ENCODE data around the gene MLPH. TPM values are rescaled to one million over a fixed set of nuclear protein-coding genes. Genes with fewer than 3 reads are reported as not detected.

The MLPH gene
- polyA plus RNA-seq, 6 donors from 2014 or later, result not detected

GRCh38 chr2:237556773-237557632 lies 70.0 kb downstream of the MLPH start:
- H3K27ac Mint-ChIP-seq, result no peak overlapping the region
- no peak overlapping the region for H3K4me3 Mint-ChIP-seq
- ATAC-seq (ENCODE audit: low read depth in 2 of 2) (no peak), DNase-seq (no peak)
- H3K27me3 Mint-ChIP-seq, result peaks cover 28 to 46% (median 41%) of the 10 kb centered on the region in 3 donors
- peaks cover 4 to 15% of the 10 kb centered on the region in 2 donors for H3K36me3 Mint-ChIP-seq
- H3K4me1 Mint-ChIP-seq, result no peaks in the 10 kb centered on the region
- peaks cover 3 to 38% (median 18%) of the 10 kb centered on the region in 7 donors for H3K9me3 Mint-ChIP-seq

- Mint-ChIP-seq H3K36me3 (peaks cover 4 to 15% of the 10 kb centered on the region in 2 donors), H3K27ac (no peak overlapping the region), H3K9me3 (peaks cover 3 to 38% (median 17%) of the 10 kb centered on the region in 7 donors), H3K4me3 (no peak overlapping the region), H3K27me3 (peaks cover 32 to 46% (median 41%) of the 10 kb centered on the region in 3 donors), H3K4me1 (no peaks in the 10 kb centered on the region)
- ATAC-seq (ENCODE audit: low read depth in 2 of 2), result no peak
- no peak for DNase-seq
Measured at GRCh38 chr2:237557633-237558015, 70.6 kb downstream of the MLPH start.

- ATAC-seq (ENCODE audit: low read depth in 2 of 2) (no peak), DNase-seq (no peak)
- no peak overlapping the region for H3K4me3 Mint-ChIP-seq
- no peaks in the 10 kb centered on the region for H3K4me1 Mint-ChIP-seq
- peaks cover 2 to 26% (median 13%) of the 10 kb centered on the region in 7 donors for H3K9me3 Mint-ChIP-seq
- H3K27ac Mint-ChIP-seq, result no peak overlapping the region
- H3K36me3 Mint-ChIP-seq, result peaks cover 4 to 15% of the 10 kb centered on the region in 2 donors
- H3K27me3 Mint-ChIP-seq, result peaks cover 22 to 47% (median 43%) of the 10 kb centered on the region in 3 donors
Measured at GRCh38 chr2:237558961-237559641, 72.0 kb downstream of the MLPH start.

DNA sequence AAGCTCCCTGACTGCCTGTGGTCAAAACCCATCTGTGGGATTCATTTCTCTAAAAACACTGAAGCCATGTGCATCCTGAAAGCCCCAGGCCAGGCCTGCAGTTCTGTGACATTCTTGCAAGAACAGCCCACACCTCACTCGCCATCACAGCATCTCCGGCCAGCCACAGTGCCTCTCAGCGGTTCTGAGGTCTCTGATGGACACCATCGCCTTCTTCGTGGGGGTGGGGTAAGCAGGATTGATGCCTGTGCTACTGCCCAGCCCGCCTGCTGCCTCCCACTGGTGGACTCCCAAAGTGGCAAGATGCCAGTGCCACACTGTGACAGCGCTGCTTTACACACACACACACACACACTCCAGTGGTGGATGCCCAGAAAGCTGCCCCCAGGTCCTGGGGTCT lies 74.2 kb downstream of the MLPH start:
- Mint-ChIP-seq H3K4me3 (no peak overlapping the region), H3K36me3 (peaks cover 4 to 15% of the 10 kb centered on the region in 2 donors), H3K9me3 (peaks cover 2 to 8% (median 3%) of the 10 kb centered on the region in 7 donors), H3K4me1 (no peaks in the 10 kb centered on the region), H3K27me3 (peaks cover 19 to 48% (median 46%) of the 10 kb centered on the region in 3 donors), H3K27ac (no peak overlapping the region)
- no peak for ATAC-seq (ENCODE audit: low read depth in 2 of 2)
- no peak for DNase-seq

GRCh38 chr2:237563816-237564215 lies 76.8 kb downstream of the MLPH start:
- peaks cover 0 to 1% of the 10 kb centered on the region in 2 donors for H3K36me3 Mint-ChIP-seq

DNA sequence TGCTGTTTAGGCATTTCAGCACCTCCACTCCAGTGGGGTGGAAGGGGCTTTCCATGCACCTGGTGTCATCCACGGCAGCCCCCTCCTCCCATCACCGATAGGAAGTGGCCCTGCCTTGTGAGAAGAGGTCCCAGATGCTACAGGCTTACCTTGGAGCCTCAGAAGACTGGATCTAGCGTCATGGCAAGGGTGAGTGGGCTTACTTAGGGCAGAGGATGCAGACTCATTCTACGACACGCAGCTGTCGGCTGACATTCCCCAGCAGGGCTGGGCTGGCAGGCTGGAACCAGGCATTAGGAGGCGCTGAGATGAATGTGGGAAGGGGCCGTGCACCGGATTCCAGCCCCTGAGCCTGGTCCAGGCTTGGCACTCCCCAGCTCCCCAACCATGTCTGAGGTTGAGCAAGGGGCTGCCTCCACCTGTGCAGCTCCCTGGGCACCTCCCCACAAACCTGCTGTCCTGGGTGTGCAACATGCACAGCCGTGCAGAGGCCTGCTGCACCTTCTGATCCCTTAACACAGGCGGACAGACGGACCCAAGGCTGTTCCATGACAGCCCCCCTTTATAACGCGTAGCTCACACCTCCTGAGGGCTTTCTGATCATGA lies 77.6 kb downstream of the MLPH start:
- no peak overlapping the region for H3K4me3 Mint-ChIP-seq
- H3K36me3 Mint-ChIP-seq, result peaks cover 0 to 4% of the 10 kb centered on the region in 2 donors
- H3K27me3 Mint-ChIP-seq, result peaks cover 20 to 27% (median 26%) of the 10 kb centered on the region in 3 donors
- peaks cover 0 to 8% (median 3%) of the 10 kb centered on the region in 7 donors for H3K9me3 Mint-ChIP-seq
- H3K4me1 Mint-ChIP-seq, result no peaks in the 10 kb centered on the region
- ATAC-seq (ENCODE audit: low read depth in 2 of 2) (no peak), DNase-seq (no peak)
- H3K27ac Mint-ChIP-seq, result peak overlapping the region in 1 of 6 donors; percentile 29

More at GRCh38 chr2:237563816-237564215, 76.8 kb downstream of the MLPH start:
- H3K4me3 Mint-ChIP-seq, result no peak overlapping the region
- H3K4me1 Mint-ChIP-seq, result no peaks in the 10 kb centered on the region
- H3K27ac Mint-ChIP-seq, result no peak overlapping the region
- ATAC-seq (ENCODE audit: low read depth in 2 of 2), result no peak
- peaks cover 0 to 4% (median under 1%) of the 10 kb centered on the region in 7 donors for H3K9me3 Mint-ChIP-seq
- peaks cover 20 to 29% (median 28%) of the 10 kb centered on the region in 3 donors for H3K27me3 Mint-ChIP-seq
- DNase-seq, result no peak

DNA sequence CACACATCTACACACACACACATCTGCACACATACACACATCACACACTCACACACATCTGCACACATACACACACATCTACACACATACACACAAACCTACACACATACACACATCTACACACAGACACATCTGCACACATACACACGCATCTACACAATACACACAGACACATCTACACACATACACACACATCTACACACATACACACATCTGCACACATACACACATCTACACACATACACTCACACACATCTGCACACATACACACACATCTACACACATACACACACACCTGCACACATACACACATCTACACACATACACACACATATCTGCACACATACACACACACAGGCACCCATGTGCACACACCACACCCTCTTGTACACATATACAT lies 78.9 kb downstream of the MLPH start:
- ATAC-seq (ENCODE audit: low read depth in 2 of 2) (no peak), DNase-seq (no peak)
- H3K36me3 Mint-ChIP-seq, result peaks cover 0 to 4% of the 10 kb centered on the region in 2 donors
- H3K4me3 Mint-ChIP-seq, result no peak overlapping the region
- H3K27ac Mint-ChIP-seq, result no peak overlapping the region
- H3K9me3 Mint-ChIP-seq, result peaks cover 0 to 8% (median 3%) of the 10 kb centered on the region in 7 donors
- H3K4me1 Mint-ChIP-seq, result no peaks in the 10 kb centered on the region
- peaks cover 13 to 24% (median 23%) of the 10 kb centered on the region in 3 donors for H3K27me3 Mint-ChIP-seq

GRCh38 chr2:237566401-237567235 lies 79.6 kb downstream of the MLPH start, which contains the start of gene PRLH:
Gene PRLH (plus strand): TSS chr2:237566574. CDS start chr2:237566574, 0 bp downstream.
- H3K36me3 Mint-ChIP-seq, result peaks cover 0 to 4% of the 10 kb centered on the region in 2 donors
- H3K27me3 Mint-ChIP-seq, result peaks cover 13 to 24% (median 23%) of the 10 kb centered on the region in 3 donors
- ATAC-seq (ENCODE audit: low read depth in 2 of 2) (no peak), DNase-seq (no peak)
- H3K4me1 Mint-ChIP-seq, result peaks cover 0 to 2% (median 1%) of the 10 kb centered on the region in 3 donors
- H3K27ac Mint-ChIP-seq, result no peak within 1 kb of the TSS
- no peak within 1 kb of the TSS for H3K4me3 Mint-ChIP-seq
- H3K9me3 Mint-ChIP-seq, result peaks cover 0 to 8% (median 3%) of the 10 kb centered on the region in 7 donors

DNA sequence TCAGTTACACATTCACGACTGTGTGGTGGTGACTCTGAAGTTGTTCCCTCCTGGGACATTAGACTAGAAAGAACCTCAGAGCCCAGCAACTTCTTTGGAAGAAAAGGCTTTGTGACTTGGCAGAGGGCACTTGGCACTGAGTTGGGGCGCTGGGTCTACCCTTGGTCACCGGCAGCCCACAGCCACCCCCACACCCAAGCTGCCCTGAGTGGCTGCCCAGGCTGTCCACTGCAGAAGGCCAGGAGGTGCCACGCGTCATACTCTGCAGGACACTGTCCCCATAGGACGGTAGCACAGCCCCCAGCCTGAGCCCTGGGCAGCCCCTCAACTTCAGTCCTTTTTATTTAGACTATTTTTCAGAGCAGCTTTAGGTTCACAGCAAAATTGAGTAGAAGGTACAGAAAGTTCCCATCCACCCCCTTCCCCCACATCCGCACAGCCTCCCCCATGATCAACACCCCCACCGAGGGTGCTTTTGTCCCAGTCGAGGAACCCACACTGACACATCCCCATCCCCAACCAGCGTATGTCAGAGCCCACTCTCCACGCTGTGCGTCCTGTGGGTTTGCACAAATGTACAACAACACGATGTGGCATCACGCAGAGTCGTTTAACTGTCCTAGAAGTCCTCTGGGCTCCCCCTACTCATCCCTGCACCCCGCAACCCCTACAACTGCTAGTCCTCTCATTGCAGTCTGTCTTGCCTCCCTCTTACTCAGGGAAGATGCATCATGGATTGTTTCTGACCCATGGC lies 80.4 kb downstream of the MLPH start:
- H3K4me3 Mint-ChIP-seq, result no peak overlapping the region
- peaks cover 0 to 9% (median 5%) of the 10 kb centered on the region in 3 donors for H3K4me1 Mint-ChIP-seq
- no peak overlapping the region for H3K27ac Mint-ChIP-seq
- DNase-seq, result no peak
- ATAC-seq (ENCODE audit: low read depth in 2 of 2), result no peak
- peaks cover 0 to 8% (median 3%) of the 10 kb centered on the region in 7 donors for H3K9me3 Mint-ChIP-seq
- H3K27me3 Mint-ChIP-seq, result peaks cover 13 to 31% (median 20%) of the 10 kb centered on the region in 3 donors
- H3K36me3 Mint-ChIP-seq, result peaks cover 0 to 4% of the 10 kb centered on the region in 2 donors

- ATAC-seq (ENCODE audit: low read depth in 2 of 2) (no peak), DNase-seq (no peak)
- Mint-ChIP-seq H3K4me1 (peaks cover 0 to 9% (median 5%) of the 10 kb centered on the region in 3 donors), H3K27me3 (peaks cover 7 to 30% (median 19%) of the 10 kb centered on the region in 3 donors), H3K27ac (no peak overlapping the region), H3K4me3 (no peak overlapping the region), H3K9me3 (peaks cover 0 to 8% (median 3%) of the 10 kb centered on the region in 7 donors), H3K36me3 (peaks cover 0 to 4% of the 10 kb centered on the region in 2 donors)
Measured at GRCh38 chr2:237568121-237568660, 81.1 kb downstream of the MLPH start.

GRCh38 chr2:237569041-237569440 lies 82.0 kb downstream of the MLPH start:
- H3K36me3 Mint-ChIP-seq, result peaks cover 0 to 4% of the 10 kb centered on the region in 2 donors
- peaks cover 0 to 9% (median 5%) of the 10 kb centered on the region in 3 donors for H3K4me1 Mint-ChIP-seq
- no peak overlapping the region for H3K4me3 Mint-ChIP-seq
- peaks cover 5 to 31% (median 21%) of the 10 kb centered on the region in 3 donors for H3K27me3 Mint-ChIP-seq
- DNase-seq, result no peak
- ATAC-seq (ENCODE audit: low read depth in 2 of 2), result no peak
- no peak overlapping the region for H3K27ac Mint-ChIP-seq
- H3K9me3 Mint-ChIP-seq, result peaks cover 0 to 8% (median 3%) of the 10 kb centered on the region in 7 donors
